Thyroid gland (tissue), 4 donors: ENCODE results near the gene HBM. TPM values are rescaled to one million over a fixed set of nuclear protein-coding genes. Genes with fewer than 3 reads are reported as not detected.
"Not testable (repeated sequence)": the region's sequence is repeated elsewhere in the genome, so short reads cannot be mapped to it uniquely, and the experiment has no call there.

Experiments used
- DNase-seq, 2 donors: peaks; one replicate each; pipeline ENCODE4 v3.0.0-alpha.2; 2019
- H3K27ac ChIP-seq, 3 donors: fragments of 200-600 bp; sonication (generic); 1 replicate in 2 of 3; 2 replicates in 1 of 3; pipeline ENCODE4 v1.5.1; 2016 to 2019; ENCODE audit warnings: mild to moderate bottlenecking in 1 of 3, moderate library complexity in 1 of 3
- H3K27me3 ChIP-seq: fragments of 200-600 bp; sonication (generic); one replicate; pipeline ENCODE4 v1.5.1; 2019
- H3K36me3 ChIP-seq, 2 donors: fragments of 200-600 bp; sonication (generic); one replicate each; pipeline ENCODE4 v1.5.1; 2016 to 2019
- H3K4me1 ChIP-seq, 2 donors: fragments of 200-600 bp; sonication (generic); one replicate each; pipeline ENCODE4 v1.5.1; 2017 to 2019
- H3K4me3 ChIP-seq, 3 donors: fragments of 200-600 bp; sonication (generic); replicated peaks in 1 of 3; 1 replicate in 2 of 3; 2 replicates in 1 of 3; pipeline ENCODE4 v1.5.1; 2016; ENCODE audit warnings: mild to moderate bottlenecking in 1 of 3
- H3K9me3 ChIP-seq: fragments of 200-600 bp; sonication (generic); one replicate; pipeline ENCODE4 v1.5.1; 2017
- CTCF ChIP-seq, 6 experiments: fragments of 200-600 bp in 3 of 6; fragments of 450-650 bp in 3 of 6; sonication (generic) in 3 of 6; IDR thresholded peaks; one replicate each; pipeline ENCODE4 v1.5.1; 2016 to 2019; ENCODE audit warnings: antibody characterized with exemption in 6 of 6, mild to moderate bottlenecking in 2 of 6, inconsistent platforms in 1 of 6, moderate library complexity in 1 of 6
- POLR2A ChIP-seq, 2 donors: fragments of 450-650 bp; IDR thresholded peaks; one replicate each; pipeline ENCODE4 v1.6.1; 2017; ENCODE audit warnings: antibody characterized with exemption in 2 of 2, mild to moderate bottlenecking in 2 of 2, moderate library complexity in 1 of 2
- WGBS, 2 donors: methylation state at CpG; one replicate each; pipeline ENCODE4 v1.1.5; 2017; 5-methylcytosine and 5-hydroxymethylcytosine counted together
- intact Hi-C: fragments of 100-400 bp; cut with DNase I; formaldehyde crosslinking; loops from one replicate; pipeline ENCODE4 v1.15.1; 2023
- total RNA-seq, 4 donors: library from RNA; depleted of rRNA; stranded (reverse); fragments of >200 nt; gene quantifications; one replicate each; pipeline ENCODE4 v1.2.3, GENCODE V29; 2016

Gene HBM
- total RNA-seq, 4 donors from 2014 or later, result not detected

- no peak overlapping the region for H3K4me3 ChIP-seq
- H3K9me3 ChIP-seq, result no peaks in the 10 kb centered on the region
- intact Hi-C loops, result no loop called here
- peaks cover 9 to 17% of the 10 kb centered on the region in 2 donors for H3K4me1 ChIP-seq
- WGBS, 2 donors, result 7 to 10% methylated on average over 9 to 11 of the region's 11 CpGs
- no peaks in the 10 kb centered on the region for H3K36me3 ChIP-seq
- H3K27ac ChIP-seq, result no peak overlapping the region
- no peak for DNase-seq
- no peak for TF ChIP-seq POLR2A (IDR thresholded peaks at IDR 0.05)
- TF ChIP-seq CTCF (IDR thresholded peaks at IDR 0.05), result no peak
- peaks cover 41% of the 10 kb centered on the region for H3K27me3 ChIP-seq
Measured at GRCh38 chr16:167122-167690, 1.4 kb downstream of the HBM start.

GRCh38 chr16:168424-168823, 2.6 kb downstream of the HBM start:
- no peak for TF ChIP-seq CTCF (IDR thresholded peaks at IDR 0.05)
- no peak for TF ChIP-seq POLR2A (IDR thresholded peaks at IDR 0.05)
- Histone ChIP-seq H3K4me1 (peaks cover 9 to 17% of the 10 kb centered on the region in 2 donors), H3K4me3 (no peak overlapping the region), H3K36me3 (no peaks in the 10 kb centered on the region), H3K9me3 (no peaks in the 10 kb centered on the region), H3K27me3 (peaks cover 41% of the 10 kb centered on the region), H3K27ac (no peak overlapping the region)
- DNase-seq, result no peak
- intact Hi-C loops, result no loop called here
- WGBS, 2 donors, result 43 to 47% methylated on average over 6 of the region's 6 CpGs

- 7 to 36% methylated on average over 3 of the region's 3 CpGs for WGBS, 2 donors
- H3K36me3 ChIP-seq, result no peaks in the 10 kb centered on the region
- peaks cover 41% of the 10 kb centered on the region for H3K27me3 ChIP-seq
- H3K9me3 ChIP-seq, result no peaks in the 10 kb centered on the region
- TF ChIP-seq POLR2A (IDR thresholded peaks at IDR 0.05) (no peak), CTCF (IDR thresholded peaks at IDR 0.05) (no peak)
- peaks cover 9 to 17% of the 10 kb centered on the region in 2 donors for H3K4me1 ChIP-seq
- H3K4me3 ChIP-seq, result no peak overlapping the region
- H3K27ac ChIP-seq, result no peak overlapping the region
- no peak for DNase-seq
- intact Hi-C loops, result no loop called here
Measured at GRCh38 chr16:169014-169413, 3.2 kb downstream of the HBM start.

GRCh38 chr16:170088-170507, 4.3 kb downstream of the HBM start:
- Histone ChIP-seq H3K4me1 (peaks cover 9 to 16% of the 10 kb centered on the region in 2 donors), H3K27me3 (peaks cover 40% of the 10 kb centered on the region)
- intact Hi-C loops, H3K36me3 ChIP-seq, H3K4me3 ChIP-seq, H3K9me3 ChIP-seq, H3K27ac ChIP-seq: not testable (repeated sequence)
- peak; percentile 21 to 23 for DNase-seq
- WGBS, 2 donors, result 2% methylated on average over 5 of the region's 5 CpGs

GRCh38 chr16:170788-171187, 5.0 kb downstream of the HBM start:
- Histone ChIP-seq H3K4me1 (peaks cover 6 to 9% of the 10 kb centered on the region in 2 donors), H3K9me3 (no peaks in the 10 kb centered on the region), H3K27ac (no peak overlapping the region), H3K4me3 (no peak overlapping the region), H3K36me3 (no peaks in the 10 kb centered on the region), H3K27me3 (peaks cover 33% of the 10 kb centered on the region)
- intact Hi-C loops, result no loop called here
- DNase-seq, result no peak
- WGBS, 2 donors, result 48 to 88% methylated on average over 1 of the region's 1 CpG
- no peak for TF ChIP-seq POLR2A (IDR thresholded peaks at IDR 0.05)
- TF ChIP-seq CTCF (IDR thresholded peaks at IDR 0.05), result no peak

- H3K36me3 ChIP-seq, intact Hi-C loops, H3K27ac ChIP-seq, DNase-seq, H3K9me3 ChIP-seq, H3K4me1 ChIP-seq, H3K4me3 ChIP-seq: not testable (repeated sequence)
- no CpG with 5 or more reads among the region's 74 CpGs for WGBS, 2 donors
- H3K27me3 ChIP-seq, result peaks cover 21% of the 10 kb centered on the region
Measured at GRCh38 chr16:172374-172941, 6.7 kb downstream of the HBM start, which contains the start of gene HBA2. TSS of gene HBA2 (plus strand) at chr16:172876. CDS start at chr16:172913, 37 bp downstream.

- intact Hi-C loops, H3K4me1 ChIP-seq, H3K9me3 ChIP-seq, H3K4me3 ChIP-seq, H3K36me3 ChIP-seq, DNase-seq, H3K27ac ChIP-seq: not testable (repeated sequence)
- WGBS, 2 donors, result 7% methylated on average over 10 of the region's 44 CpGs; no CpG with 5 or more reads in 1 of the 2 donors
- peaks cover 20% of the 10 kb centered on the region for H3K27me3 ChIP-seq
Measured at GRCh38 chr16:173211-173854, 7.6 kb downstream of the HBM start.

- 0 to 5% methylated on average over 4 to 7 of the region's 13 CpGs for WGBS, 2 donors
- intact Hi-C loops, H3K9me3 ChIP-seq, H3K4me1 ChIP-seq, H3K4me3 ChIP-seq, H3K27ac ChIP-seq, H3K36me3 ChIP-seq: not testable (repeated sequence)
- peak; percentile 26 to 33 for DNase-seq
- peaks cover 21% of the 10 kb centered on the region for H3K27me3 ChIP-seq
Measured at GRCh38 chr16:173928-174769, 8.4 kb downstream of the HBM start.
